ENCODE data around the gene CFHR3. TPM values are rescaled to one million over a fixed set of nuclear protein-coding genes. Genes with fewer than 3 reads are reported as not detected.
"Not testable (repeated sequence)": the region's sequence is repeated elsewhere in the genome, so short reads cannot be mapped to it uniquely, and the experiment has no call there.

The CFHR3 gene
- total RNA-seq, 1 experiment from 2014 or later = not detected

DNA sequence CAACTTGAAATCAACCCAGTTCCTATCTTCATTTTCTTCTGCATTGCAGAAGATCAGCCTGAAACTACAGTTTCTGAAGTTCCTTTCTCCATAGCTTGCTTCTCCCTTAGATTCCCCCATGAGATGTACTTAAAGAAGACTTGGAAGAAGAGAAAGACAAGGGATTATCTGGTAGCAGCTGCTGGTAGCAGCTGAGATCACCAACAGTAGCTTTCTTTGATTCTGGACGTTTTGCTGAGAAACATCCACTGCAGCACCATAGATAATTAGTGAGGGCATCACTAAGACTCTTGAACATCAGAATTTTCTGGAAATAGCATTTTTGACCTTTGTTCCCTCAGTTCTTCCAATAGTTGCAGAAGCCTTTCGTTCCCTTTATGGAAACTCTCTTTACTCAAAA is 465 bp upstream of the CFHR3 start:
- H3K27ac ChIP-seq = no peak overlapping the region
- TF ChIP-seq EZH2 (IDR thresholded peaks at IDR 0.05; ENCODE audit: low read depth) (no peak), CTCF (conservative IDR thresholded peaks at IDR 0.05) (no peak)
- POLR2A ChIA-PET (ENCODE audit: unreplicated experiment) = no interaction called here
- intact Hi-C loops (cut with micrococcal nuclease; ENCODE audit: unreplicated experiment) = no loop called here
- H3K36me3 ChIP-seq (ENCODE audit: low read depth) = no peaks in the 10 kb centered on the region
- no peak overlapping the region for H3K4me3 ChIP-seq
- H3K27me3 ChIP-seq (ENCODE audit: insufficient read depth, low read depth) = no peaks in the 10 kb centered on the region
- no peaks in the 10 kb centered on the region for H3K9me2 ChIP-seq (ENCODE audit: insufficient read depth)
- H3K79me2 ChIP-seq (ENCODE audit: low read depth) = no peaks in the 10 kb centered on the region
- CTCF ChIA-PET = no interaction called here
- no peak overlapping the region for H3K4me2 ChIP-seq
- H3K4me1 ChIP-seq (replicated peaks; ENCODE audit: insufficient read depth) = no peaks in the 10 kb centered on the region
- H3K9me3 ChIP-seq (ENCODE audit: insufficient read depth, low read depth) = no peaks in the 10 kb centered on the region
- BruUV-seq (replicated peaks) = no TSS peak
- 0 out of 2 replicates have a peak overlapping the region, but pooled peaks have one; percentile 22 for H2AFZ ChIP-seq
- H4K20me1 ChIP-seq (ENCODE audit: insufficient read depth) = no peaks in the 10 kb centered on the region
- DNase-seq = no peak
- no peaks in the 10 kb centered on the region for H3F3A ChIP-seq (ENCODE audit: insufficient read depth, low read depth)

GRCh38 chr1:196777603-196778002 is 3.0 kb downstream of the CFHR3 start:
- no peak for DNase-seq
- H3K79me2 ChIP-seq (ENCODE audit: low read depth) = no peaks in the 10 kb centered on the region
- 0 out of 2 replicates have a peak, but pooled peaks cover 4% of the 10 kb centered on the region for H3K9me3 ChIP-seq (ENCODE audit: insufficient read depth, low read depth)
- H3K27me3 ChIP-seq (ENCODE audit: insufficient read depth, low read depth) = no peaks in the 10 kb centered on the region
- no peak overlapping the region for H2AFZ ChIP-seq
- no peak overlapping the region for H3K4me3 ChIP-seq
- POLR2A ChIA-PET (ENCODE audit: unreplicated experiment) = no interaction called here
- no peaks in the 10 kb centered on the region for H3K36me3 ChIP-seq (ENCODE audit: low read depth)
- intact Hi-C loops (cut with micrococcal nuclease; ENCODE audit: unreplicated experiment) = no loop called here
- H3F3A ChIP-seq (ENCODE audit: insufficient read depth, low read depth) = no peaks in the 10 kb centered on the region
- H3K27ac ChIP-seq = no peak overlapping the region
- no peaks in the 10 kb centered on the region for H4K20me1 ChIP-seq (ENCODE audit: insufficient read depth)
- BruUV-seq (replicated peaks) = no TSS peak
- H3K4me2 ChIP-seq = no peak overlapping the region
- CTCF ChIA-PET = no interaction called here
- no peaks in the 10 kb centered on the region for H3K9me2 ChIP-seq (ENCODE audit: insufficient read depth)
- no peaks in the 10 kb centered on the region for H3K4me1 ChIP-seq (replicated peaks; ENCODE audit: insufficient read depth)
- TF ChIP-seq CTCF (conservative IDR thresholded peaks at IDR 0.05) = no peak
- no peak for TF ChIP-seq EZH2 (IDR thresholded peaks at IDR 0.05; ENCODE audit: low read depth)

- TF ChIP-seq CTCF (conservative IDR thresholded peaks at IDR 0.05) (0 out of 2 replicates have a peak, but pooled peaks have one; percentile 26), EZH2 (IDR thresholded peaks at IDR 0.05; ENCODE audit: low read depth) (no peak)
- no peaks in the 10 kb centered on the region for H3K4me1 ChIP-seq (replicated peaks; ENCODE audit: insufficient read depth)
- BruUV-seq (replicated peaks) = no TSS peak
- H3K79me2 ChIP-seq (ENCODE audit: low read depth) = no peaks in the 10 kb centered on the region
- no peaks in the 10 kb centered on the region for H3K36me3 ChIP-seq (ENCODE audit: low read depth)
- DNase-seq = no peak
- no peak overlapping the region for H3K27ac ChIP-seq
- H3K27me3 ChIP-seq (ENCODE audit: insufficient read depth, low read depth) = no peaks in the 10 kb centered on the region
- no peaks in the 10 kb centered on the region for H3F3A ChIP-seq (ENCODE audit: insufficient read depth, low read depth)
- H3K4me2 ChIP-seq = no peak overlapping the region
- intact Hi-C loops (cut with micrococcal nuclease; ENCODE audit: unreplicated experiment) = no loop called here
- H2AFZ ChIP-seq = no peak overlapping the region
- POLR2A ChIA-PET (ENCODE audit: unreplicated experiment) = no interaction called here
- H3K9me3 ChIP-seq (ENCODE audit: insufficient read depth, low read depth) = 0 out of 2 replicates have a peak, but pooled peaks cover 4% of the 10 kb centered on the region
- no peak overlapping the region for H3K4me3 ChIP-seq
- CTCF ChIA-PET = no interaction called here
- H4K20me1 ChIP-seq (ENCODE audit: insufficient read depth) = no peaks in the 10 kb centered on the region
- H3K9me2 ChIP-seq (ENCODE audit: insufficient read depth) = no peaks in the 10 kb centered on the region
Measured at GRCh38 chr1:196779093-196779492, 4.5 kb downstream of the CFHR3 start.

GRCh38 chr1:196791252-196791651 is 16.6 kb downstream of the CFHR3 start:
- H3K4me1 ChIP-seq (replicated peaks; ENCODE audit: insufficient read depth); intact Hi-C loops (cut with micrococcal nuclease; ENCODE audit: unreplicated experiment); H3K27me3 ChIP-seq (ENCODE audit: insufficient read depth, low read depth); H2AFZ ChIP-seq; CTCF ChIA-PET; H3K9me2 ChIP-seq (ENCODE audit: insufficient read depth); H3K79me2 ChIP-seq (ENCODE audit: low read depth); H3K4me3 ChIP-seq; H3F3A ChIP-seq (ENCODE audit: insufficient read depth, low read depth); H3K27ac ChIP-seq; H4K20me1 ChIP-seq (ENCODE audit: insufficient read depth); H3K9me3 ChIP-seq (ENCODE audit: insufficient read depth, low read depth); DNase-seq; POLR2A ChIA-PET (ENCODE audit: unreplicated experiment); H3K36me3 ChIP-seq (ENCODE audit: low read depth); BruUV-seq (replicated peaks); H3K4me2 ChIP-seq: not testable (repeated sequence)

DNA sequence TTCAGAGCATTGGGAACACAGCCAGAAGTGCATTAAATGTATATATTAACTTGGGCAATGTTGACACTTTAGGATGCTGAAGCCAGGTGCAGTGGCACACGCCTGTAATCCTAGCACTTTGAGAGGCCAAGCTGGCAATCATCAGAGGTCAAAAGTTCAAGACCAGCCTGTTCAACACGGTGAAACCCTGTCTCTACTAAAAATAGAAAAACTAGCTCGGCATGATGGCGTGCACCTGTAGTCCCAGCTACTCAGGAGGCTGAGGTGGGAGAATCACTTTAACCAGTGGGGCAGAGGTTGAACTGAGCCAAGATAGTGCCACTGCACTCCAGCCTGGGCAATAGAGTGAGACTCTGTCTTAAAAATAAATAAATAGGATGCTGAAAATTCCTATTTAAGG is 19.5 kb downstream of the CFHR3 start:
- H3K27ac ChIP-seq; H3K4me3 ChIP-seq; H3K27me3 ChIP-seq (ENCODE audit: insufficient read depth, low read depth); H3K4me2 ChIP-seq; H3K79me2 ChIP-seq (ENCODE audit: low read depth); H3K9me2 ChIP-seq (ENCODE audit: insufficient read depth); H3K36me3 ChIP-seq (ENCODE audit: low read depth); POLR2A ChIA-PET (ENCODE audit: unreplicated experiment); BruUV-seq (replicated peaks); H3F3A ChIP-seq (ENCODE audit: insufficient read depth, low read depth); CTCF ChIA-PET; H3K4me1 ChIP-seq (replicated peaks; ENCODE audit: insufficient read depth); intact Hi-C loops (cut with micrococcal nuclease; ENCODE audit: unreplicated experiment); H4K20me1 ChIP-seq (ENCODE audit: insufficient read depth); DNase-seq; H3K9me3 ChIP-seq (ENCODE audit: insufficient read depth, low read depth); H2AFZ ChIP-seq: not testable (repeated sequence)
